ENCODE results near the gene OR1Q1.
"Not testable (repeated sequence)": the region's sequence is repeated elsewhere in the genome, so short reads cannot be mapped to it uniquely, and the experiment has no call there.

The OR1Q1 gene, protein sequence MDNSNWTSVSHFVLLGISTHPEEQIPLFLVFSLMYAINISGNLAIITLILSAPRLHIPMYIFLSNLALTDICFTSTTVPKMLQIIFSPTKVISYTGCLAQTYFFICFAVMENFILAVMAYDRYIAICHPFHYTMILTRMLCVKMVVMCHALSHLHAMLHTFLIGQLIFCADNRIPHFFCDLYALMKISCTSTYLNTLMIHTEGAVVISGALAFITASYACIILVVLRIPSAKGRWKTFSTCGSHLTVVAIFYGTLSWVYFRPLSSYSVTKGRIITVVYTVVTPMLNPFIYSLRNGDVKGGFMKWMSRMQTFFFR

DNA sequence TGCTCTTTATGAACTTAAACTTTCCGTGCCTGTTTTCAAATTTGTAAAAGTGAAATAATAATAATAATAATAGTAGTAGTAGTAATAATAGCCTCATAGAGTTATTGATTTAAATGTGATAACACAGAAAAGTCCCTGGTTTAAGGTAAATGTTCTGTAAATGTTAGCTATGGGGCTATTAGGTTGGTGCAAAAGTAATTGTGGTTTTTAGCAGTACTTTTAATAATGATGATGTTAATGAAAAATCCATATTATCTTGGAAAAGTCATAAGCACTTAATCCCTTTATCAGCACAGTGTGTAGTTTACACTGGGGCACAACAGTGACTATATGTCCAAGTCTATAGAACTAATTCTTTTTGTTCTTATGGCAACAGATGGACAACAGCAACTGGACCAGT is at the start of gene OR1Q1:
Gene OR1Q1 (plus strand): TSS at position 377 of the 400 bp plus-strand sequence. CDS start 0 bp downstream, at position 377.
- no peak for DNase-seq

DNA sequence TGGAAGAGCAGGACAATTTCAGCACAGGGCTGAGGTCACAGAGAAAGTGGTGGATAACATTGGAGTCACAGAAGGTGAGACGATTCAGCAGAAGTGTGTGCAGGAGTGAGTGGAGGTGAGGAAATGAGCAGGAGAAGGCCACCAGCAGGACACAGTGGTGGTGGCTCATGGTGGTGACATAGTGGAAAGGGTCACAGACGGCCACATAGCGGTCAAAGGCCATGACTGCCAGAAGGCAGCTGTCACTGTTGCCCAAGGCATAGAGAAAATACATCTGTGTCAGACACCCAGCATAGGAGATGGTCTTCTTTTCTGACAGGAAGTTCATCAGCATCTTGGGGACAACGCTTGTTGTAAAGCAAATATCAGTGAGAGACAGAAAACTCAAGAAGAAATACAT is 46.6 kb upstream of the OR1Q1 start:
- DNase-seq = no peak

DNA sequence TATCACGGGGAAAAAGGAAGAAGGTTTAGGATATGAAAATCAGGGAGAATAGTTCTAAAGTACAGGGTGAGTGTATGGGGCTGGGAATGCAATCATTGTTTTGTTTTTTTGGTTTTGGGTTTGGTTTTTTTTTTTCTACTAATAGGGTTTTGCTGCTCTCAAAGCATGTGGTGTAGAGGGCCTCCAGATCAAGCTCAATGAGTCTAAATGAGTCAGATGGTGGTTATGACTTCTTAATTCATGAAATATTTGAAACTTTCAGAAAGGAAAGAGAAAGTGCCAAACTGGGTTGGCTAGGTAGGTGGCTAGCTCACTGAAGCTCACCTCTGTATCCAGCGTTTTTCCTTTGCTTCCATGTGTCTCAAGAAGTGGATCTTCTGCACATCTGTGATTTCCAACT is 42.1 kb upstream of the OR1Q1 start:
- DNase-seq = no peak

DNA sequence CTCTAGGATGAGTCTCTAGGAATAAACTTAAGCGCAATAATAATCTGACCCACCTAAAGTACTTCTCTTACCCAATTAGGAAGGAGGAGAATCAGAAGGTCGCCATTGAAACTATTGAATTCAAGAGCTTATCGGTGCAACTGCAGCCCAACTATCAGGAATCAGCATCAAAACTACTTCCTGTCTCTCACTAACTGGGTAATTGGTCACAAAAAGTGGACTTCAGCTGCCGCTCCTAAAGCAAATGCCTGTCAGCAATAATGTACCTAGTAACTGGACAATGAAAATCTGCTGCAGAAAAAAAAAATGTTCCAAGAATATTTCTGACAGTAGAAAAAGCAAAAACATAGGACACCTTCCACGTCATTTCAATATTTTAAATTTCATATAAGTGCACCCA is 34.7 kb upstream of the OR1Q1 start:
- DNase-seq = no peak

DNA sequence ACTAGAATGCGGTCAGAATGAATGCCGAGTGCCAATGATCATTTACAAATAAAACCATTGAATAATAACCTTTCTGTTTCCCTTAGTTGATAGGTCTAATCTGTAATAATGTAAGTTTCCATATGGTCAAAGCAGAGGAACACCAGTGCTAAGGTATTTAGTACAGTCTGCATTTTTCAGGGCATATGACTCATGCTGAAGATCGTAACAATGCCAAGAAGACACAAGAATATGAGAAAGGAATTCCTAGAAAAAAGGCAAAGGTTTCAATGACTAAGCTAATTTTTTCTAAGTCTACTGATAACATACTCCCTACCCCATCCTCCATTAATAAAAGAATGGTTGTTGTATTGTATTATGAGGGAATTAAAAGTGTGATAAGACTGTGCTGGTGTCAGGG is 34.2 kb upstream of the OR1Q1 start:
- DNase-seq = no peak

DNA sequence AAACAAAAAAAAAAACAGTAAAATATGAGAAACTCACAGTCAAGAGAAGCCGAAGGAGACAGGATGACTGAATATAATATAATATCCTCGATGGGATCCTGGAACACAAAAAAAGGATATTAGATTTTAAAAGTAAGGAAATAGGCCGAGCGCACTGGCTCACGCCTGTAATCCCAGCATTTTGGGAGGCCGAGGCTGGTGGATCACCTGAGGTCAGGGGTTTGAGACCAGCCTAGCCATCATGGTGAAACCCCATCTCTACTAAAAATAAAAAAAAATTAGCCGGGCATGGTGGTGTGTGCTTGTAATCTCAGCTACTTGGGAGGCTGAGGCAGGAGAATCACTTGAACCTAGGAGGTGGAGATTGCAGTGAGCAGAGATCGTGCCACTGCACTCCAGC is 31.3 kb upstream of the OR1Q1 start, which contains the start of gene OR1L8:
Gene OR1L8 (minus strand): TSS at position 101 of the 400 bp plus-strand sequence. CDS start 14,907 bp downstream, outside the sequence.
- not testable (repeated sequence) for DNase-seq

DNA sequence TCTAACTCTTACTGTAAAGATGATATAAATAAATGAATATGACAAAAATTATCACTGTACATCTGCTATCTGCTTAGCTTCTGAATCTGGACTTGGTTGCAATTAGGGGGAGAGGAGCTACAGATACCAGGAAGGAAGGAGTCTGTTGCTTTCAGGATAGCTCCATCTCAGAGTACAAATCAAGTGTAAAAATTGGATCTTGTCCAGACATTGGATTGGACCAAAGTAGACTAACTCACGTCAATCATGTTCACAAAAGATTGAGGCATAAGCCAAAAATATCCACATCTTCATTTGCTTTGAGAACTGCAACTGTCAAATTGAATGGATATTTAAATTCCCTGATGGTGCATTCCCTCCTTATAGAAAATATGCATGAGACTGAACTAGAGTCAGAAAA is 8.8 kb upstream of the OR1Q1 start:
- no peak for DNase-seq

DNA sequence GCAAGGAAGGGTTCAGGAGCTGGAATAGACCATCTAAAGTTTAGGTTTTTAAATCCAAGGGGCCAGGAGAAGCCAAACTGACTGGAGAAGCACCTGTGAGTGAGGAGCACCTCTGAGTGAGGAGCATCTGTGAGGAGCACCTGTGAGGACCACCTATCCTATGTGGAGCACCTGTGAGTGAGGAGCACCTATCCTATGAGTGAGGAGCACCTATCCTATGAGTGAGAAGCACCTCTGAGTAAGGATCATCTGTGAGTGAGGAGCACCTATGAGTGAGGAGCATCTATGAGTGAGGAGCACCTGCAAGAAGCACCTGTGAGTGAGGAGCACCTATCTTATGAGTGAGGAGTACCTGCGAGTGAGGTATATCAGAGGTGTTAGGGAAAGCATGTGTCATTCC is 8.0 kb upstream of the OR1Q1 start:
- DNase-seq = no peak

DNA sequence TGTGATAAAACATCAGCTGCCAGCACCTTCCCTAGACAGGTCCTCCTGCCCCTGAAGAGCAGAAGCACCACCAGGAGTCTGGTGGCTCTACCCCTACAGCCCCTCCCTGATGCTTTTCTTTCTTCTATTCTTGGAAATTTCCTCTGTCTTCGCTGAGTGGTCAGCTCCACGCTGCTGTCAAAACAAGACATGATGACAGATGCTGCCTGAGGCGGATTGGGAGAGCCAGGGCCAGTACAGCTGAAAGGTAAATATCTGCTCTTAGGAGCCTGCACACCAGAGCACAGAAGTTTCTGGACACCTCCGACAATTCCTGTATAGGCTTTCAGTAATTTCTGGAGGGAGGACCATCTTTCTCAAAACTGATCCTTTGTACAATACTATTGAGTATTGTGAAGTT is 4.7 kb upstream of the OR1Q1 start:
- DNase-seq = no peak

DNA sequence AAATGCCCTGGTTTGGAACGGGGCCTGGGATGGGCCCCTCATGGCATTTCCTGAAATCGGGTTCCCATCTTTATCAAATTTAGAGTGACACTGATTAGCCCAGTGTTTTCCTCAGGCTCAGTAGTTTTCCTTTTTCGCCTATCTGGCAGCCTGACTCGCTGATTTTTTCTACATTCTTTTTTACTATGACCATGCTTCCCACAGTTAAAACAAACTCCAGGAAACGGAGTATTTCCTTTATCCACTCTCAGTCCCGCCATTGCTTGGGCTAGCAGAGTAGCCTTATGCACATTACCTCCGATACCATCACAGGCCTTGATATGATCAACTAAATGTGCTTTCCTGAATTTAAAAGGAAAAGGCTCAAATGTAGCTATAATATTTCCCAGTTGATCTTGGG is 5.5 kb downstream of the OR1Q1 start:
- DNase-seq = no peak

DNA sequence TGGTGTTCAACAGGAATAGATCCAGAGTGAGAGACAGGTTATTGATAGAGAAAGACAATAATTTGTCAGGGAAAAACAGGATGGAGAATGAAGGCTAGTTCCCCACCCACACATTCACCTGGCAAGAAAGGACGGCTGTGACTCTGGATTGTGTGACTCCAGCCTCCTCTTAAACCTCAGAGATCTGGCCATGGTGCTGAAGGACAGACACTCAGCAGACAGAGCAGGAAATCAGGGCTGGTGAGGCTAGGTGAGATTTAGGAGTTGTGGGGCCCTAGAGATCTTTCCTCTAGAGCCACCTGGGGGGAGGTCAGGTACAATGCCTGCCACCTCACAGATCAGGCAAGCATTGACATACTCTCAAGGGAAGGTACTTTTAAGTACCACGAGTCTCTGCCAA is 27.7 kb downstream of the OR1Q1 start:
- no peak for DNase-seq

DNA sequence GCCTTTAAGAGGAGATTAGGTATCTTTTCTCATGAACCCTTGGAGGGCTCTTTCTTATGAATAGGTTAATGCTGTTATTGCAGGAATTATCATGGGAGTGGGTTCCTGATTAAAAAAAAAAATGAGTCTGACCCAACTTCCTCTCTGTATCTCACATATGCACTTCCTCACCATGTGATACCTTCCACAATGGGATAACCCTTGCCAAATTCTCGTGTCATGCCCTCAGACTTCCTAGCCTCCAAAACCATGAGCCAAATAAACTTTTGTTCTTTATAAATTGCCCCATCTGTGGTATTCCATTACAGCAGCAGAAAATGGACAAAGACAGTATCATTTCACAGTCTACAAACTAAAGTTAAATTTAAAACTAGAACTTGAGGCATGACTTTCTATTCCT is 41.8 kb downstream of the OR1Q1 start:
- no peak for DNase-seq

DNA sequence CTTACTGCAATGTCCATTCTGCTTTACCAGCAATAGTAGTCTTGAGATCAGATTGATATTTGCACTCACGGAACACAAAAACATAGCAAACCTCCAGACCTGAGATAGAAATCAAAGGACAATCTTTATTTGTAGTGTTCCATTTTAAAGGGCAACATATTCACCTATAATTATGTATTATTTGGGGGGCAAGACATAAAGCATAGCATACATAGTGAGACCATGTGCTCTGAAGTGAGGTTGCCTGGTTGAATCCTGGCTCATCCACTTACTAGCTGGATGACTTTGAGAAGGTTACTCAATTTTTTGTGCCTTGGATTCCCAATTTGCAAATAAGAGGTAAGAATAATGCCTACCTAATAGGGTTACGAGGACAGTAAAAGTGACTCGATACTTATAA is 43.0 kb downstream of the OR1Q1 start, which contains the start of gene OR1B1:
Gene OR1B1 (minus strand): TSS at position 101 of the 400 bp plus-strand sequence.
- no peak for DNase-seq

DNA sequence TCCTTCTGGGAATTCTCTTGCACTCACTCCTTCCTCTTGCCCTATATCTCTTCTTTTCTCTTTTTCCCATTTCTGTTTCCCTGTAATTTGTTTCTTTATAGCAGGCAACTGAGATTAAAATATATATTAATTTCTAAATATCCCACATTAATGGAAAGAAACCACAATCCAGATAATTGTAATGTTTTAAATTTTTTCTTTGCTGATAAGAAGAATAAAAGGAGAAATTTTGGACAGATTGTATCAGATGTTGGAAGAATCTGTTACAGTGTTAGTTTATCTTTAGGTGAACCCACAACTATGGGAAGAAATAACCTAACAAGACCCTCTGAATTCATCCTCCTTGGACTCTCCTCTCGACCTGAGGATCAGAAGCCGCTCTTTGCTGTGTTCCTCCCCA is 46.9 kb downstream of the OR1Q1 start, which contains the start of gene OR1L1:
Gene OR1L1 (plus strand): TSS at position 301 of the 400 bp plus-strand sequence. CDS start 0 bp downstream, at position 301.
- DNase-seq = no peak
